ENCODE measurements around the gene C1orf167.

GRCh38 chr1:11771481-11772043, 9.6 kb downstream of the C1orf167 start:
- TF ChIP-seq CTCF (IDR thresholded peaks at IDR 0.05) (no peak), POLR2A (IDR thresholded peaks at IDR 0.05) (no peak)

Data from uterus (tissue), 2 donors.